ENCODE results near the gene CDK5RAP2.
A peak's percentile ranks its signal among the peaks of the same experiment; 100 is the strongest.
"Not testable (repeated sequence)": the region's sequence is repeated elsewhere in the genome, so short reads cannot be mapped to it uniquely, and the experiment has no call there.

The CDK5RAP2 gene

GRCh38 chr9:120461677-120462076 lies 118.3 kb downstream of the CDK5RAP2 start:
- not testable (repeated sequence) for DNase-seq

DNA sequence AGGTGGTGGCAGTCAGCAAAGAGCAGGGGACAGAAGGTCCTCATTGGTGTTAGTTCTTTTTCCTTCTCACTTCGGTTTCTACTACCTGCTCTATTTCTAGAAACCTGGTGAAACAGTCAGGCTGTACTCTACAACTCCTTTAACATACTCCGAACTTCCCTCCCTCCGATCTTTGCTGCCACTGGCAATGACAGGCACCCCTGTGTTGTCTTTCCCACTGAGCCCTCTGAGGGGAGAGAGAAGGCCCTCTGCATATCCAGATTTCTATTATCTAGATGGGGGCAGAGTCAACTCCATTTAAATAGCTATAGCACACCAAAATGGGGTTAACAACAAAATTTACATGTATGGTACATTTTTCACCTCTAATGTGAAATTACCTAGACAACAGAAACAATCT lies 123.7 kb downstream of the CDK5RAP2 start:
- no peak for DNase-seq

DNA sequence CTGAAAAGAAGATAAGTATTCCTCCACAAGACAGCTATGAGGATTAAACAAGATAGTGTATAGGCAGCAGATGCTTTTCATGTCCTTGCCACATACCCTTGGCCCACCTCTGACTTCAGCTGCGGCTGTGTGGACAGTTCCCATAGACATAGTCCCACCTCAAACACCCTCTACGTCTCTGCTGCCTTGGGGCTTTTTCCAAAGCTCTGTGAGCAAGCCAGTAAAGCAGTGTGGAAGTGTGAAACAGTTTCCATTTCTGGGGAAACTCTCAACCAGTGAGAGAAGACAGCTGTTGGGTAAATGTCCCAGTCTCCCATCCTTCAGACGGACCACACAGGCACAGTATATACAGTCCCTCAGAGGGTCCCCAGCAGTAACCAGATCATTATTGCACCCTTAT lies 125.5 kb downstream of the CDK5RAP2 start:
- DNase-seq: no peak

- no peak for DNase-seq
These were observed 126.2 kb downstream of the CDK5RAP2 start for GRCh38 chr9:120453792-120454191.

DNA sequence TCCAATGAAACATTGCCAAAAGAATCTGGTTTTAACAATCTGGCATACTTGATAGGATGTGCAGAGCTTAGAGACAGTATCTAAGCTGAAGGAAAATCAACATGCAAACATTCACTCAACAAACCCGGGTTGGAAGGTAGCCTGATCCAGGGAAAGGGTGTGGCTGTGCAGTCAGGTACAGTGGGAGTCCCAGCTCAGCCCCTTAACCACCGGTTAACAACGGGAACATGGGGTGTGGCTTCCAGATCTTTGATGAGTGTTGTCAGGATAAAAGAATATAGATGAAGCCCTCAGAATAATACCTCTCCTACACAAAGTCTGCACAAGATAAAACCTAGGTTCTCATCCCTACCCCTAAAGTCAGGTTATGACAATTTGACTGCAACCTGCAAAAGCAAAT lies 127.3 kb downstream of the CDK5RAP2 start:
- no peak for DNase-seq

- DNase-seq: no peak
These were observed 129.1 kb downstream of the CDK5RAP2 start for GRCh38 chr9:120450916-120451315.

DNA sequence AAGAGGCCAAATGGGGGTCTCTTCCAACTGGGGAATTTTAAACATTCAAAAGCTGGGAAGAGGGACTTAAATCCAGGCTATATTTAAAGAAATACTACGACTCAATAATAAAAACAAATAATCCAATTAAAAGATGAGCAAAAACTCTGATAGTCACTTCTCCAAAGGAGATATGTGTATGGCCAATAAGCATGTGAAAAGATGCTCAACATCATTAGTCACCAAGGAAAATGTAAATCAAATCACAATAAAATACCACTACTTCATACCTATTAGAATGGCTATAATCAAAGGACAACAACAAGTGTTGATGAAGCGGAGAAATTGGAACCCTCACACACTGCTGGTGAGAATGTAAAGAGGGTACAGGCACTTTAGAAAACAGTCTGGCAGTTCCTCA lies 130.4 kb downstream of the CDK5RAP2 start:
- no peak for DNase-seq

DNA sequence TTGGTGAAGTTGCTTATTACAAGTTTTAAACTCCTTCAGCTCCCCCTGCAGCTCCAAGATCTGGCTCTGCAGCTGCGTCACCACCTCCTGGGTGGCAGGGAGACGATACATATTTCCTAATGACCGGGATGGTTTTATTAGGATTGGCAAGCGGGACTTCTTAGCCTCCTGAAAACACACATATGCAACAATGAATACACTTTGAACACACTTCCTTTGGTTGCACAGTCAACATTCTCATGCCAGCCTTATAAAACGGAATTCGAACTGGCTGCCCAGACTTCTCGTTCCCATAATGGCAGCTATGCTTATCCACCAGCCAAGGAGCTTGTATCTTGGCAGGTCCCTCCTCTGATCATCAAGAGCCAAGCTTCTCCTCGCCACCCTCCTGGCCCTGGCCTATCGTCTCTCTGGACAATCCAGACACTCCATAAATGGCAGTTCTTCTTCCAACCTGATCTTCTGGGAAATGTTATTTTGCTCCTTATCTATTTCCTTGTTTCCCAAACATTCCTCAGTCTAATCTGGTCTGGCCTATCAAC lies 131.9 kb downstream of the CDK5RAP2 start:
- DNase-seq: no peak

- no peak for DNase-seq
These were observed 133.3 kb downstream of the CDK5RAP2 start for GRCh38 chr9:120446671-120447070.

DNA sequence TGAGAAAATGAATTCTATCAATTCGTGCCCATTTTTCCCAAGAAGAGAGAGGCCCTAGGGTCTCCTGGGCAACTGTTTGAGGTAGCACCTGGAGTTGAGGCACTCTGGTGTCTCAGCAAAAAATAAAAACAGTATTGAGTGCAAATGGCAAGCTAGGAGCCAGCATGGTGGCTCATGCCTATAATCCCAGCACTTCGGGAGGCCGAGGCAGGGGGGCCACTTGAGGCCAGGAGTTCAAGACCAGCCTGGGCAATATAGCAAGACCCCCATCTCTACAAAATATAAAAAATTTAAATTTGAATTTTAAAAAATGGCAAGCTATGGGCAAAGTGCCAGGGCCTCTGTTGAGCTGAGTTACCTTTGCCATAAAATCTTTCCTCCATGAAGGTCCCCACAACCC lies 136.0 kb downstream of the CDK5RAP2 start:
- no peak for DNase-seq

- no peak for DNase-seq
These were observed 136.5 kb downstream of the CDK5RAP2 start for GRCh38 chr9:120443489-120443888.

DNA sequence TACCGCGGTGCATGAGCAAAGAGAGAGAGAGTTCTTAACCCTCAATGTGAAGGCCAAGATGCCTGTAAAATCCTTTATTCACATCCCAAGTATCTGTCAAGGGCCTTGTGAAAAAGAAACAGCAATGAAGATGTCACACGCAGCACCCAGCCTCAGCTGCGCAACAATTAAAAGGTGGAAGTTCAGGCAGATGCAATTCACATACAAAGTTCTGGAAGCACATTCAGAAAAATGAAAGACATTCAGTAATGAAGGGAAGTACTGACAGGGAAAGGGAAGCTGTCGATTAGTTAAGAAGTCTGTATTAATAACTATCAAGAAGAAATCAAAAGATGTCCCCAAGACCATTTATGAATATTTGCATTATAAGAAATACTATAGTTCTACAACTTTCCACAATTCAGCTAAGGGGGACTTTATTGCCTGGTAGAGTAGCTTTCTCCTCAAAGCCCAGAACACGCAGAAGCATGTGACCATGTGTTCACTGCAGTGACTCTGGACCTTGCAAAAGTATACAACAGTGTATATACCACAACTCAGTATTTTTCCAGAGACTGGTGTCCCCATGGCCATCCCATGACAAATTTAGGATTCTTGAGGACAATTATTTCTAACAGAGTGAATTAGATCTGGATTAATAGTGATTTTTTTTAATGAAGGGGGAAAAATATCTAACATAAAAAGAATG lies 137.5 kb downstream of the CDK5RAP2 start:
- no peak for DNase-seq

DNA sequence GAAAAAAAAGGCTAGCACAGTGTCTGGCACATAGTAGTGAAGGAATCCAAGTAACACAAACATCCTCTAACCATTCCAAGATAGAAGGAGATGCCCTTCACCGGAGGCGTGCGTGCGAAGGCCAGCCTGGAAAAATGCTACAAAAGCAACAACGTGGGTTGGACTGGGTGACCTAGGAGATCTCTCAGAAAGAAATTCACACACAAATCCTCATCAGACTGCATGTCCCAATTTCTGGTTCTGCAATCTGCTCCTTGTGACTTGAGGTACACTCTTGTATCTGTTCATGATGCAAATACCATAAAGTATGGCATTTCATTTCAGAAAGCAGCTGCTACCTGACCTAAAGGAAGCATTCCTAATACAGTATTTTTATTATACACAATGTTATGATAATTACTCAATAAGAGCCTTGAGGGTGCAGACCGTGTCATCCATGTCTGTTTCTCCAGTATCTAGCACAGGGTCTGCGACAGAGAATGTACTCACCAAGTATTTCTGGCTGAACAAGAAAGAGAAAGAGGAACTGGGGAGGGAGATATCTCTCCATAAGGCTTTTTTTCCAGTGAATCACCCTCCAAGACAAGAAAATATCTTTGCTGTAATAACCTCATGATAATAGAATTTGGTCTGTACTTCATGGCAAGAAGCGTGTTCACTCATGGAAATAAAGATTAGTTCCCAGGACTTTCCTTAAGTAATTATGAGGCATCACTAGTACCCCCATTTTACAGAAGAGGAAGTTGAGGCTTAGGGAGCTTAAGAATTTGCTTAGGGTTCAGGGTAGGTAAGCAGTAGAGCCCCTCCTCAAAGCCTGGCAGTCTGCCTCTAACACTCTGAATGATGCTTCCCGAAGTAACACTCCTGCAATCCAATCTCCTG lies 138.3 kb downstream of the CDK5RAP2 start:
- DNase-seq: no peak

DNA sequence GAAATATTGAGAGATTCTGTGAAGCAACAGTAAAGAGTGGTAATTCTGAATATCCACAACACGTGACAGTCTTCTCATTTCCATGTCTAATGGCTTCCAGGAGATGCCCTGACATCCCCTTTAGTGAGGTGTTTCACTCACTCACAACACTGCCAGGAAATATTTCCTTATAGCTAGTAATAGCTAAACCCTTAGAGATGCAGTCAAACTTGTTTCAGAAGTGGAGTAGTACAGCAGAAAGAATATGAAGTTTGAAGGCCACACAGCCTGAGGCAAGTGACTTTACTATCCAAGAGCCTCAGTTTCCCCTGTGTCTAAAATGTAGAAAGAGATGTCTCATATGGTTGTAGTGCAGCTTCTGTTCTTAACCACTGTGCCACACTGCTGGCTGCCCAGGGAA lies 139.2 kb downstream of the CDK5RAP2 start:
- no peak for DNase-seq

- DNase-seq: no peak
These were observed 140.0 kb downstream of the CDK5RAP2 start for GRCh38 chr9:120439926-120440325.

- no peak for DNase-seq
These were observed 141.0 kb downstream of the CDK5RAP2 start for GRCh38 chr9:120438836-120439546.

- DNase-seq: peak in 1 of 2 donors; percentile 13
These were observed 141.9 kb downstream of the CDK5RAP2 start for GRCh38 chr9:120438111-120438510.

DNA sequence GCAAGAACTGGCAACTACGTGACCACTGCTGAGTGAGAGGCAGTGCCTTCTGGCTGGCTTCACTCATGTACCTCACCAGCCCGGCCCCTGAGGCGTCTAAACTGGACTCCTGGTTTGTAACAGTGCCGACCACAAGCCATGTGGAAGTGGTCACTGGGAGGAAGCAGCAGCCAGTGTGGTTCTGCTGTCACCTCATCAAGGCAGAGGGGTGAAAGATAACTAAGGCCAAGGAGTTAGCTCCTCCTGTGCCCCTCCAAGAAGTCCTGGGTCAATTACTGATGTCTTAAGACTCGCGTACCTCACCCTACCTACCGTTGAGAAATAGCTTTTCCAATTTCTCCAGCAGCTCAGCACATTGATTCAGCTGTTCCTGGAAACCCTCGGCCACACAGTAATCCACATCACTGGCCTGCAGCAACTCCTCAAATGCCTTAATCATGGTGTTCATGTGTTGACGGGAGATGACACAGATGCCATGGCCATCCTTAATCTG lies 142.9 kb downstream of the CDK5RAP2 start:
- peak in 1 of 2 donors; percentile 14 for DNase-seq

- DNase-seq: no peak
These were observed 143.5 kb downstream of the CDK5RAP2 start for GRCh38 chr9:120436446-120436845.

DNA sequence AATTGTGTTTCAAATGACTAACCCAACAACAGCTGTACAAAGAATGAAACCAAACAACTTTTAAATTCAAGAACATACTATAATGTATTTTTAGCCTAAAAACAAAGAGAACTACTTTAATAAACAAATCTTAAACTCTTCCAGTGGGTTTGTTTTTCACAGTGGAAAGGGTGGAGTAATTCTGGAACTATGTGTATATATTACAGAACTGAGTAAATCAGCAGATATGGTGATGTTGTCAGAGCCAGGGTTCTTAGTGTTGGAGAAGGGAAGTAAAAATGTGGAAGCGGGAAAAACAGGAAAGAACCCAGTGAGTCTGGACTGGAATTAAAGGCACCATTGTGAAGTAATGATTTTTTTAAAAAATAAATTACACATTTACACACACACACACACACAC lies 144.9 kb downstream of the CDK5RAP2 start:
- DNase-seq: no peak

GRCh38 chr9:120434532-120434931 lies 145.4 kb downstream of the CDK5RAP2 start:
- DNase-seq: no peak

GRCh38 chr9:120433701-120434100 lies 146.3 kb downstream of the CDK5RAP2 start:
- DNase-seq: no peak

- no peak for DNase-seq
These were observed 147.4 kb downstream of the CDK5RAP2 start for GRCh38 chr9:120432600-120432999.

All from CD4-positive, alpha-beta T cell treated with Interferon alpha-2 for 1 hour (primary cell).